Inferior parietal cortex (tissue), 1 donor: ENCODE data around the gene ELL2.
"Not testable (repeated sequence)": the region's sequence is repeated elsewhere in the genome, so short reads cannot be mapped to it uniquely, and the experiment has no call there.

Experiments
- DNase-seq: peaks from one replicate; pipeline ENCODE4 v3.0.0-alpha.2; 2016; ENCODE audit errors: extremely low spot score

The ELL2 gene

GRCh38 chr5:95880081-95880926, 81.3 kb downstream of the ELL2 start:
- no peak for DNase-seq

GRCh38 chr5:95879661-95880060, 82.0 kb downstream of the ELL2 start:
- DNase-seq, result no peak

- no peak for DNase-seq
Observed at GRCh38 chr5:95878417-95879323, 83.0 kb downstream of the ELL2 start.

- no peak for DNase-seq
Observed at GRCh38 chr5:95876782-95877181, 84.9 kb downstream of the ELL2 start.

GRCh38 chr5:95874246-95874645, 87.4 kb downstream of the ELL2 start:
- no peak for DNase-seq

- no peak for DNase-seq
Observed at GRCh38 chr5:95873351-95873750, 88.3 kb downstream of the ELL2 start.

GRCh38 chr5:95872346-95873268, 89.0 kb downstream of the ELL2 start:
- no peak for DNase-seq

GRCh38 chr5:95871146-95871806, 90.4 kb downstream of the ELL2 start:
- no peak for DNase-seq

GRCh38 chr5:95870105-95870672, 91.5 kb downstream of the ELL2 start:
- DNase-seq, result no peak

GRCh38 chr5:95869173-95869855, 92.3 kb downstream of the ELL2 start:
- DNase-seq, result not testable (repeated sequence)

GRCh38 chr5:95868136-95868535, 93.5 kb downstream of the ELL2 start:
- no peak for DNase-seq

GRCh38 chr5:95866435-95867040, 95.1 kb downstream of the ELL2 start:
- DNase-seq, result no peak

- DNase-seq, result no peak
Observed at GRCh38 chr5:95864944-95865504, 96.6 kb downstream of the ELL2 start.

GRCh38 chr5:95864456-95864855, 97.2 kb downstream of the ELL2 start:
- no peak for DNase-seq

- DNase-seq, result no peak
Observed at GRCh38 chr5:95863383-95863757, 98.3 kb downstream of the ELL2 start.

GRCh38 chr5:95862671-95863382, 98.8 kb downstream of the ELL2 start:
- DNase-seq, result no peak

- DNase-seq, result no peak
Observed at GRCh38 chr5:95861864-95862561, 99.6 kb downstream of the ELL2 start.

GRCh38 chr5:95861221-95861863, 100.3 kb downstream of the ELL2 start:
- DNase-seq, result no peak
